Mesendoderm (in vitro differentiated cells): ENCODE measurements around the gene PGM2.

ENCODE experiments used
- DNase-seq: peaks from one replicate; pipeline ENCODE4 v3.0.0; 2013
- H2AK5ac ChIP-seq: 2 replicates; pipeline ENCODE4 v1.6.1; 2013; ENCODE audit warnings: low read length, inconsistent platforms
- H2BK120ac ChIP-seq: 2 replicates; pipeline ENCODE4 v1.6.1; 2013; ENCODE audit warnings: low read depth, mild to moderate bottlenecking, low read length, moderate library complexity, mixed read lengths
- H2BK15ac ChIP-seq: replicated peaks from 2 replicates; pipeline ENCODE4 v1.6.1; 2013; ENCODE audit warnings: low read depth, mild to moderate bottlenecking, moderate library complexity
- H2BK5ac ChIP-seq: 2 replicates; pipeline ENCODE4 v1.6.1; 2013; ENCODE audit warnings: low read length, inconsistent platforms
- H3K18ac ChIP-seq: 2 replicates; pipeline ENCODE4 v1.6.1; 2013; ENCODE audit warnings: mild to moderate bottlenecking, low read length, mixed read lengths
- H3K23ac ChIP-seq: one replicate; pipeline ENCODE4 v1.6.1; 2013; ENCODE audit warnings: low read length
- H3K27ac ChIP-seq: 2 replicates; pipeline ENCODE4 v1.5.1; 2013; ENCODE audit warnings: low read depth, mild to moderate bottlenecking, inconsistent platforms, low read length, moderate library complexity
- H3K27me3 ChIP-seq: 2 replicates; pipeline ENCODE4 v1.6.1; 2013; ENCODE audit warnings: low read length, control low read depth, mild to moderate bottlenecking, inconsistent platforms; ENCODE audit not compliant: insufficient read depth, poor library complexity
- H3K36me3 ChIP-seq: 2 replicates; pipeline ENCODE4 v1.6.1; 2013; ENCODE audit warnings: low read length, inconsistent platforms; ENCODE audit not compliant: control insufficient read depth, insufficient read depth
- H3K4ac ChIP-seq: one replicate; pipeline ENCODE4 v1.6.1; 2013; ENCODE audit warnings: low read depth, mild to moderate bottlenecking, low read length, moderate library complexity
- H3K4me1 ChIP-seq: 2 replicates; pipeline ENCODE4 v1.6.1; 2013; ENCODE audit warnings: low read depth, low read length, inconsistent platforms; ENCODE audit not compliant: control insufficient read depth
- H3K4me2 ChIP-seq: 2 replicates; pipeline ENCODE4 v1.6.1; 2013; ENCODE audit warnings: low read length
- H3K4me3 ChIP-seq: 2 replicates; pipeline ENCODE4 v1.5.1; 2013; ENCODE audit warnings: mild to moderate bottlenecking, low read length
- H3K56ac ChIP-seq: one replicate; pipeline ENCODE4 v1.6.1; 2013; ENCODE audit warnings: low read length
- H3K79me1 ChIP-seq: 2 replicates; pipeline ENCODE4 v1.6.1; 2013; ENCODE audit warnings: low read length, inconsistent platforms
- H3K79me2 ChIP-seq: 2 replicates; pipeline ENCODE4 v1.6.1; 2013; ENCODE audit warnings: mild to moderate bottlenecking, low read length; ENCODE audit not compliant: control insufficient read depth, insufficient read depth
- H3K9ac ChIP-seq: 2 replicates; pipeline ENCODE4 v1.6.1; 2013; ENCODE audit warnings: low read length, inconsistent platforms
- H4K5ac ChIP-seq: one replicate; pipeline ENCODE4 v1.6.1; 2013; ENCODE audit warnings: low read length
- H4K8ac ChIP-seq: one replicate; pipeline ENCODE4 v1.6.1; 2013; ENCODE audit warnings: low read depth, mild to moderate bottlenecking, control low read depth, low read length, moderate library complexity
- WGBS: extraction: QIAGEN DNeasy Blood & Tissue Kit; methylation state at CpG from one replicate; pipeline ENCODE4 v1.1.7; 2013; ENCODE audit warnings: low lambda C conversion rate, missing lambda C conversion rate; ENCODE audit not compliant: insufficient coverage; ENCODE audit errors: extremely low coverage; 5-methylcytosine and 5-hydroxymethylcytosine counted together

Gene PGM2

DNA sequence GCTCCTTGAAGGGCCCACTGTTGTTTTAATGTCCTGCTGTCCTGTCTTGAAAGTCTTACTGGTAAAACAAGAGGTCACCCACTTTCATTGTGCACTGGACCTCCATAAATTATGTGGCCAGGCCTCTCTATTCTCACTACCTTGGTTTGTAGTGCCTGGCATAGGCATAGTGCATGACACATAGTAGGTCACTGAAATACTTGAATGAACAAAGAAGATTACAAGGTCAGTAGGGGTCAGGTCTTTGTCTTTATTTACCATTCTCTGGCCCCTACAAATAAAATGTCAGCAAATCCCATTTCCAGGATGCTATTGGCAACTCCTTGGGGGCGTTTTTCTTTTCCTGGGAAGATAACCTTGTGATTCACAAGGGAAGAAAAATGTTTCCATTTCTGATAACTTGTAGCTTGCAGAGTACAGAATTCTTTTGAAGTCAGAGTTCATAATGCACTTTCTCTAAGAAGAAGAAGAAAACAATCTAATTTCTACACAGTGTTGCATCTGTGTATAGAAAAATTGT lies 1.4 kb downstream of the PGM2 start:
- no peak overlapping the region for H3K56ac ChIP-seq
- H3K79me2 ChIP-seq: no peaks in the 10 kb centered on the region
- no peak overlapping the region for H2AK5ac ChIP-seq
- no peak overlapping the region for H4K8ac ChIP-seq
- no peaks in the 10 kb centered on the region for H3K4me1 ChIP-seq
- no peak overlapping the region for H3K4ac ChIP-seq
- no peak overlapping the region for H3K4me3 ChIP-seq
- H3K4me2 ChIP-seq: no peak overlapping the region
- no peak overlapping the region for H4K5ac ChIP-seq
- WGBS: no CpG with 5 or more reads among the region's 1 CpG
- H3K23ac ChIP-seq: no peak overlapping the region
- H3K9ac ChIP-seq: peak overlapping the region; percentile 29
- H2BK15ac ChIP-seq: no peak overlapping the region
- no peak overlapping the region for H2BK120ac ChIP-seq
- no peak for DNase-seq
- H3K27ac ChIP-seq: no peak overlapping the region
- H3K79me1 ChIP-seq: no peaks in the 10 kb centered on the region
- no peak overlapping the region for H3K18ac ChIP-seq
- no peaks in the 10 kb centered on the region for H3K27me3 ChIP-seq
- H2BK5ac ChIP-seq: no peak overlapping the region
- no peaks in the 10 kb centered on the region for H3K36me3 ChIP-seq

DNA sequence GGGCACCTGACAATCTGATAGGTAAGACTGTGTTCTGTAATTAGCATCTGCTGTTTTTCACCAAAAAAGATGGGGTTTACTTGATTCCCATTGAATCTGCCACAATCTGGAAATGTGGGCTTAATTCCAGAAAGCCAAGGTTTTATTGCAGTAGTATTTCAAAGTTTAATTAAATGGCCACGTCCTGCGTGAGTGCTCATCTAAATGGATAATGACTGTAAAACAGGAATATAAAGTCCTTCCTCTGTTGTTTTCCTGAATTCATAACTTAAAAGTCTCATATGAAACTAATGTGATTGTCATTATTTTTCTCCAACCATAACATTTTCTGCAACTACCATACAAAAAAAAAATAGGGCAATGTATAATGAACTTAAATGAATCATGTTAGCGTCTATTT lies 2.4 kb downstream of the PGM2 start:
- Histone ChIP-seq H3K36me3 (no peaks in the 10 kb centered on the region), H3K56ac (no peak overlapping the region), H4K5ac (no peak overlapping the region), H3K4me2 (no peak overlapping the region), H2BK5ac (no peak overlapping the region), H2BK15ac (no peak overlapping the region), H3K79me1 (no peaks in the 10 kb centered on the region), H4K8ac (no peak overlapping the region), H3K4me3 (no peak overlapping the region), H3K18ac (no peak overlapping the region), H3K4me1 (no peaks in the 10 kb centered on the region), H2BK120ac (no peak overlapping the region), H3K23ac (no peak overlapping the region), H3K9ac (no peak overlapping the region), H3K27ac (no peak overlapping the region), H2AK5ac (no peak overlapping the region), H3K79me2 (no peaks in the 10 kb centered on the region), H3K4ac (no peak overlapping the region), H3K27me3 (no peaks in the 10 kb centered on the region)
- WGBS: no CpG with 5 or more reads among the region's 3 CpGs
- no peak for DNase-seq

- Histone ChIP-seq H4K5ac (no peak overlapping the region), H3K4me1 (no peaks in the 10 kb centered on the region), H4K8ac (no peak overlapping the region), H2AK5ac (no peak overlapping the region), H3K56ac (no peak overlapping the region), H3K23ac (no peak overlapping the region), H3K79me2 (no peaks in the 10 kb centered on the region), H3K18ac (no peak overlapping the region), H3K9ac (no peak overlapping the region), H3K4me3 (no peak overlapping the region), H3K27ac (no peak overlapping the region), H3K4me2 (no peak overlapping the region), H3K36me3 (no peaks in the 10 kb centered on the region), H2BK120ac (no peak overlapping the region), H3K4ac (no peak overlapping the region), H3K79me1 (no peaks in the 10 kb centered on the region), H3K27me3 (no peaks in the 10 kb centered on the region), H2BK5ac (no peak overlapping the region), H2BK15ac (no peak overlapping the region)
- DNase-seq: no peak
- WGBS: no CpG with 5 or more reads among the region's 3 CpGs
These were observed 4.2 kb downstream of the PGM2 start for GRCh38 chr4:37830640-37831039.

- no peak for DNase-seq
- H3K4me1 ChIP-seq: no peaks in the 10 kb centered on the region
- no peak overlapping the region for H4K5ac ChIP-seq
- no peak overlapping the region for H3K4me2 ChIP-seq
- no peak overlapping the region for H3K56ac ChIP-seq
- H3K18ac ChIP-seq: no peak overlapping the region
- no peaks in the 10 kb centered on the region for H3K27me3 ChIP-seq
- no peak overlapping the region for H2BK5ac ChIP-seq
- no peak overlapping the region for H2BK15ac ChIP-seq
- no peak overlapping the region for H3K4ac ChIP-seq
- H3K27ac ChIP-seq: no peak overlapping the region
- H2BK120ac ChIP-seq: no peak overlapping the region
- H3K79me2 ChIP-seq: no peaks in the 10 kb centered on the region
- H3K23ac ChIP-seq: no peak overlapping the region
- H2AK5ac ChIP-seq: no peak overlapping the region
- no peak overlapping the region for H3K9ac ChIP-seq
- H4K8ac ChIP-seq: no peak overlapping the region
- no CpG with 5 or more reads among the region's 5 CpGs for WGBS
- no peaks in the 10 kb centered on the region for H3K36me3 ChIP-seq
- no peak overlapping the region for H3K4me3 ChIP-seq
- H3K79me1 ChIP-seq: no peaks in the 10 kb centered on the region
These were observed 8.5 kb downstream of the PGM2 start for GRCh38 chr4:37835031-37835430.

GRCh38 chr4:37835806-37836205 lies 9.3 kb downstream of the PGM2 start:
- Histone ChIP-seq H2BK120ac (no peak overlapping the region), H3K23ac (no peak overlapping the region), H3K9ac (no peak overlapping the region), H3K4me1 (no peaks in the 10 kb centered on the region), H2BK5ac (no peak overlapping the region), H3K4me3 (no peak overlapping the region), H3K79me1 (no peaks in the 10 kb centered on the region), H3K18ac (no peak overlapping the region), H4K5ac (no peak overlapping the region), H3K56ac (no peak overlapping the region), H2BK15ac (no peak overlapping the region), H3K27me3 (no peaks in the 10 kb centered on the region), H3K4me2 (no peak overlapping the region), H4K8ac (no peak overlapping the region), H2AK5ac (no peak overlapping the region), H3K36me3 (no peaks in the 10 kb centered on the region), H3K27ac (no peak overlapping the region), H3K79me2 (no peaks in the 10 kb centered on the region), H3K4ac (no peak overlapping the region)
- no CpG with 5 or more reads among the region's 6 CpGs for WGBS
- DNase-seq: no peak

DNA sequence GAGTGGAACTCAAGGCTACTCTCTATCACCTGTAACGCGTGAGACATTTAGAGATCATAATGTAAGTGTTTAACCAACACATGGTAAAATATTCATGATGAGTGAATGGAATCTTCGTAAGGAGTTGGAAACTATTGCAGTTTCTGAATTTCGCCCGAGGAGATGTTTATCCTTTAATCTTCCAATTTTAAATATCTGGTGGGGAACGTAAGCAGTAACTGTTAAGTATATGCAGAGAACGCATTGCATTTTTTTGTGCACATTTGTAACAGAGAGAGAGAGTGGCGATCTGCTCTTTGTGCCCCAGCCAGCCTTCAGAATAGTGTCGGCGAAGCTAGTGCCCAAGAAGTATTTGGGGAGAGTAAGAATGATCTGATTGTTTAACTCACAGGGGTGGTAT lies 9.8 kb downstream of the PGM2 start:
- H3K27ac ChIP-seq: no peak overlapping the region
- no peak overlapping the region for H4K8ac ChIP-seq
- no peak overlapping the region for H3K4ac ChIP-seq
- no peak for DNase-seq
- H3K4me3 ChIP-seq: no peak overlapping the region
- H2AK5ac ChIP-seq: no peak overlapping the region
- no peak overlapping the region for H3K23ac ChIP-seq
- H3K4me1 ChIP-seq: no peaks in the 10 kb centered on the region
- no peaks in the 10 kb centered on the region for H3K36me3 ChIP-seq
- no peak overlapping the region for H3K4me2 ChIP-seq
- no CpG with 5 or more reads among the region's 10 CpGs for WGBS
- no peak overlapping the region for H2BK15ac ChIP-seq
- H3K18ac ChIP-seq: no peak overlapping the region
- no peaks in the 10 kb centered on the region for H3K79me2 ChIP-seq
- no peak overlapping the region for H3K56ac ChIP-seq
- H4K5ac ChIP-seq: no peak overlapping the region
- no peaks in the 10 kb centered on the region for H3K27me3 ChIP-seq
- no peak overlapping the region for H2BK120ac ChIP-seq
- H3K9ac ChIP-seq: no peak overlapping the region
- no peaks in the 10 kb centered on the region for H3K79me1 ChIP-seq
- H2BK5ac ChIP-seq: no peak overlapping the region
